HL-60 (cell line): ENCODE results near the gene NOCT.
A peak's percentile ranks its signal among the peaks of the same experiment; 100 is the strongest.
"Not testable (repeated sequence)": the region's sequence is repeated elsewhere in the genome, so short reads cannot be mapped to it uniquely, and the experiment has no call there.

Experiments
- DNase-seq, 2 experiments: peaks; one replicate each; pipeline ENCODE4 v3.0.0-alpha.2; 2010 to 2020; ENCODE audit warnings: low read depth in 1 of 2, low spot score in 1 of 2
- H3K27ac ChIP-seq: fragments of 250-450 bp; sonication (Bioruptor Pico); replicated peaks from 2 replicates; pipeline ENCODE4 v1.5.1; 2020; ENCODE audit warnings: mild to moderate bottlenecking, moderate library complexity
- H3K27me3 ChIP-seq: fragments of 250-450 bp; sonication (Bioruptor Pico); 2 replicates; pipeline ENCODE4 v1.5.1; 2021; ENCODE audit warnings: mild to moderate bottlenecking, moderate library complexity; ENCODE audit not compliant: insufficient read depth, poor library complexity, severe bottlenecking
- H3K4me3 ChIP-seq: replicated peaks from 2 replicates; pipeline ENCODE4 v1.5.1; 2011; ENCODE audit warnings: mild to moderate bottlenecking, control low read depth, low read length; ENCODE audit not compliant: insufficient read depth
- GABPA ChIP-seq: IDR thresholded peaks from 2 replicates; pipeline ENCODE4 v1.6.1; 2012; ENCODE audit warnings: low read depth
- POLR2AphosphoS5 ChIP-seq: IDR thresholded peaks from 2 replicates; pipeline ENCODE4 v1.6.1; 2012; ENCODE audit warnings: low read depth
- REST ChIP-seq: IDR thresholded peaks from 2 replicates; pipeline ENCODE4 v1.6.1; 2012; ENCODE audit warnings: low read depth; ENCODE audit not compliant: insufficient replicate concordance
- SPI1 ChIP-seq: IDR thresholded peaks from 2 replicates; pipeline ENCODE4 v1.6.1; 2012; ENCODE audit warnings: low read depth, mild to moderate bottlenecking, borderline replicate concordance
- TF ChIP-seq, protein P1 (sequence below): IDR thresholded peaks from one replicate; pipeline ENCODE4 v1.5.1; 2011; ENCODE audit warnings: low read length, control low read depth, inconsistent platforms; ENCODE audit not compliant: insufficient read depth

NOCT gene

DNA sequence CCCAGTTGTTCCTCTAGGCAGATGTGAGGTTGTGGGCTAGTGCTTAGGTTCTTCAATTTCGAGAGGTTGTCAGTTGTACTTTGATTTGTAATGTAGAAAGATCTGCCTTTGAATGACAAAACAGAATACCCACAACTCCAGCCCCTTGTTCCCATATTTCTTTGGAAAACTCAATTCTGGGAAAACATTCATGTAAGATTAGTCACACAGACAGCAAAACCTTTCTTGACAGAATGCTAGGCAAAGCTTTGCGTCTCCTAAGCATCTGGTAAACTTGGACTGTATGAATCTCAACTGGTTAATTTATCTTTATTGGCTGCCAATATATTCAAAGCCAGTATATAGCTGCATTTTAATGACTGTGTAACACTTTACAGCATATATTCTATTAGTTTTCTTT lies 34.9 kb downstream of the NOCT start:
- no peak overlapping the region for H3K4me3 ChIP-seq
- H3K27me3 ChIP-seq = no peaks in the 10 kb centered on the region
- H3K27ac ChIP-seq = 0 out of 2 replicates have a peak overlapping the region, but pooled peaks have one; percentile 9
- TF ChIP-seq POLR2AphosphoS5 (no peak), REST (no peak), GABPA (no peak), SPI1 (no peak)
- TF ChIP-seq, protein P1, sequence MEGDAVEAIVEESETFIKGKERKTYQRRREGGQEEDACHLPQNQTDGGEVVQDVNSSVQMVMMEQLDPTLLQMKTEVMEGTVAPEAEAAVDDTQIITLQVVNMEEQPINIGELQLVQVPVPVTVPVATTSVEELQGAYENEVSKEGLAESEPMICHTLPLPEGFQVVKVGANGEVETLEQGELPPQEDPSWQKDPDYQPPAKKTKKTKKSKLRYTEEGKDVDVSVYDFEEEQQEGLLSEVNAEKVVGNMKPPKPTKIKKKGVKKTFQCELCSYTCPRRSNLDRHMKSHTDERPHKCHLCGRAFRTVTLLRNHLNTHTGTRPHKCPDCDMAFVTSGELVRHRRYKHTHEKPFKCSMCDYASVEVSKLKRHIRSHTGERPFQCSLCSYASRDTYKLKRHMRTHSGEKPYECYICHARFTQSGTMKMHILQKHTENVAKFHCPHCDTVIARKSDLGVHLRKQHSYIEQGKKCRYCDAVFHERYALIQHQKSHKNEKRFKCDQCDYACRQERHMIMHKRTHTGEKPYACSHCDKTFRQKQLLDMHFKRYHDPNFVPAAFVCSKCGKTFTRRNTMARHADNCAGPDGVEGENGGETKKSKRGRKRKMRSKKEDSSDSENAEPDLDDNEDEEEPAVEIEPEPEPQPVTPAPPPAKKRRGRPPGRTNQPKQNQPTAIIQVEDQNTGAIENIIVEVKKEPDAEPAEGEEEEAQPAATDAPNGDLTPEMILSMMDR = no peak
- no peak for DNase-seq

GRCh38 chr4:139053909-139054308 lies 38.3 kb downstream of the NOCT start:
- no peak for DNase-seq
- TF ChIP-seq SPI1 (no peak), POLR2AphosphoS5 (no peak), GABPA (no peak)
- TF ChIP-seq, protein P1 = no peak
- no peak overlapping the region for H3K4me3 ChIP-seq
- H3K27me3 ChIP-seq = no peaks in the 10 kb centered on the region
- no peak overlapping the region for H3K27ac ChIP-seq

GRCh38 chr4:139054791-139055505 lies 39.4 kb downstream of the NOCT start:
- Histone ChIP-seq H3K4me3 (no peak overlapping the region), H3K27me3 (no peaks in the 10 kb centered on the region), H3K27ac (no peak overlapping the region)
- TF ChIP-seq GABPA = no peak
- no peak for TF ChIP-seq SPI1
- TF ChIP-seq, protein P1 = no peak
- no peak for TF ChIP-seq REST
- TF ChIP-seq POLR2AphosphoS5 = no peak
- DNase-seq = no peak

- not testable (repeated sequence) for H3K27ac ChIP-seq, H3K4me3 ChIP-seq, DNase-seq, H3K27me3 ChIP-seq
Measured at GRCh38 chr4:139059026-139059425, 43.4 kb downstream of the NOCT start.
